NCI-H1436 (cell line): ENCODE data around the gene MAGI2.
"Not testable (repeated sequence)": the region's sequence is repeated elsewhere in the genome, so short reads cannot be mapped to it uniquely, and the experiment has no call there.

ENCODE experiments used
- DNase-seq: peaks from one replicate; lab custom pipeline; 2025; lab: John Stamatoyannopoulos, UW

Gene MAGI2

GRCh38 chr7:78346827-78347226 is 1106.6 kb downstream of the MAGI2 start:
- no peak for DNase-seq

- no peak for DNase-seq
Measured at GRCh38 chr7:78345979-78346378, 1107.5 kb downstream of the MAGI2 start.

- no peak for DNase-seq
Measured at GRCh38 chr7:78345293-78345911, 1108.1 kb downstream of the MAGI2 start.

GRCh38 chr7:78334426-78334825 is 1119.0 kb downstream of the MAGI2 start:
- no peak for DNase-seq

- no peak for DNase-seq
Measured at GRCh38 chr7:78333530-78334425, 1119.7 kb downstream of the MAGI2 start.

- no peak for DNase-seq
Measured at GRCh38 chr7:78329001-78329655, 1124.3 kb downstream of the MAGI2 start.

- DNase-seq, result no peak
Measured at GRCh38 chr7:78327718-78328117, 1125.7 kb downstream of the MAGI2 start.

GRCh38 chr7:78326876-78327275 is 1126.6 kb downstream of the MAGI2 start:
- no peak for DNase-seq

GRCh38 chr7:78326189-78326588 is 1127.3 kb downstream of the MAGI2 start:
- DNase-seq, result no peak

GRCh38 chr7:78323118-78323517 is 1130.3 kb downstream of the MAGI2 start:
- DNase-seq, result no peak

- DNase-seq, result not testable (repeated sequence)
Measured at GRCh38 chr7:78322231-78322630, 1131.2 kb downstream of the MAGI2 start.

GRCh38 chr7:78317371-78317770 is 1136.1 kb downstream of the MAGI2 start:
- no peak for DNase-seq

- no peak for DNase-seq
Measured at GRCh38 chr7:78316110-78316509, 1137.4 kb downstream of the MAGI2 start.

GRCh38 chr7:78315119-78315518 is 1138.3 kb downstream of the MAGI2 start:
- DNase-seq, result no peak

- DNase-seq, result no peak
Measured at GRCh38 chr7:78311181-78311580, 1142.3 kb downstream of the MAGI2 start.

- no peak for DNase-seq
Measured at GRCh38 chr7:78307892-78308291, 1145.6 kb downstream of the MAGI2 start.

- no peak for DNase-seq
Measured at GRCh38 chr7:78306634-78307033, 1146.8 kb downstream of the MAGI2 start.

- DNase-seq, result no peak
Measured at GRCh38 chr7:78301407-78301806, 1152.1 kb downstream of the MAGI2 start.

GRCh38 chr7:78299088-78299487 is 1154.4 kb downstream of the MAGI2 start:
- no peak for DNase-seq

- DNase-seq, result no peak
Measured at GRCh38 chr7:78296644-78297371, 1156.7 kb downstream of the MAGI2 start.

GRCh38 chr7:78296046-78296597 is 1157.3 kb downstream of the MAGI2 start:
- DNase-seq, result no peak

GRCh38 chr7:78289471-78289870 is 1164.0 kb downstream of the MAGI2 start:
- not testable (repeated sequence) for DNase-seq
